GM19351 (cell line): ENCODE data around the gene MAP3K7.

Experiments
- ATAC-seq: cut with Tn5 transposase; IDR thresholded peaks from one replicate; pipeline ENCODE4 v1.9.1; 2021; ENCODE audit warnings: mild to moderate bottlenecking, moderate library complexity; ENCODE audit not compliant: unreplicated experiment

MAP3K7 gene

GRCh38 chr6:90485635-90486277 lies 101.1 kb downstream of the MAP3K7 start:
- ATAC-seq: peak; percentile 59

- no peak for ATAC-seq
Observed at GRCh38 chr6:90484903-90485302, 102.0 kb downstream of the MAP3K7 start.

DNA sequence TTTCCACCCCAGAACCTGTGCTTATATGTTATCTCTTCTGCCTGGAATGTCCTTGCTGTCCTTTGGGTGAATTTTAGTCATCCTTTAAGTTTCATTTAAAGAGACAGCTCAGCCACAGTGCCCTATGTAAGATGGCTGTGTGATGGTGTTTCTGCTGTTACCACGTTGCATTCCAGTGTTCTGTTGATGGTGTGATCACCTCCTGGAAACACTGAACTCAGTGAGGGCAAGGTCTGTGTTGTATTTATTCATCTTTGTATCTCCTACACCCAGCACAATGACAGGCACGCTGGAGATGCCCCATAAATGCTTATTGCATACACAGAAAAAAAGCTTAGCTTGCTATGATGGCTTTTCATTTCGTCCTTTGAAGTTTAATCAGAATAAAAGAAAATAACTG lies 102.5 kb downstream of the MAP3K7 start:
- ATAC-seq: no peak

- no peak for ATAC-seq
Observed at GRCh38 chr6:90483956-90484355, 102.9 kb downstream of the MAP3K7 start.

- ATAC-seq: no peak
Observed at GRCh38 chr6:90483116-90483839, 103.6 kb downstream of the MAP3K7 start.

DNA sequence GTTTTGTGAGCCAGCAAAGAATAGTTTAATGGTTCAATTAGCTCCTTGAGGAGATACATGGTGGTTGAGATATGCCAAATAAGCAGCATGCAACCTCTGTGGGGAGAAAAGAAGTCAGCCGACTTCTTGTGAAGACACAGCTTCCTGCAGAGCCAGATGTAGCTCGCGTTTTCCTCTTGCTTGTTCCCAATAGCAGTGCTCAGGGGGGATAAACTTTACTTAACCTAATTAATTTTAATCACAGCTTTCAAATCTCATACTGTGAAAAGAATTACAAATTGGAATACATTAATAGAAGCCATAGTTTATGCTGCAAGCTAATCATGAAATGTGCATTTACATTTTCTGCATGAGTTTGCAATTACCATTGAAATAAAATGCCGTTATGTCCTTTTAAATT lies 106.2 kb downstream of the MAP3K7 start:
- ATAC-seq: no peak

DNA sequence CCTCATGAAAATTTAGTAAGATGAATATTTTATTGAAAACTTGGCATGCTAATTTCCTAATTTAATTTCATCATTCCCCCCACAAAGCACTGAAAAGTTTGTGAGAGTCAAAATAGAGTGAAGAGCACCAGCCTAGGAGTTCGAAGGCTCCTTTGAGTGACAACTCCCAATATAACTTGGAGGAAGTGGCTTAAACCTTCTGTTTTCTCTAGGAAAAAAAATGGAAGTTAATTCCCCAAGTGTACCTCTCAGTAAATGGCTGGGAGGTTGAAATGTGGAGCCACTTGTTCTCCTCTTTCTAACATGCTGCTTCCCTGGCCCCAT lies 107.3 kb downstream of the MAP3K7 start:
- no peak for ATAC-seq

DNA sequence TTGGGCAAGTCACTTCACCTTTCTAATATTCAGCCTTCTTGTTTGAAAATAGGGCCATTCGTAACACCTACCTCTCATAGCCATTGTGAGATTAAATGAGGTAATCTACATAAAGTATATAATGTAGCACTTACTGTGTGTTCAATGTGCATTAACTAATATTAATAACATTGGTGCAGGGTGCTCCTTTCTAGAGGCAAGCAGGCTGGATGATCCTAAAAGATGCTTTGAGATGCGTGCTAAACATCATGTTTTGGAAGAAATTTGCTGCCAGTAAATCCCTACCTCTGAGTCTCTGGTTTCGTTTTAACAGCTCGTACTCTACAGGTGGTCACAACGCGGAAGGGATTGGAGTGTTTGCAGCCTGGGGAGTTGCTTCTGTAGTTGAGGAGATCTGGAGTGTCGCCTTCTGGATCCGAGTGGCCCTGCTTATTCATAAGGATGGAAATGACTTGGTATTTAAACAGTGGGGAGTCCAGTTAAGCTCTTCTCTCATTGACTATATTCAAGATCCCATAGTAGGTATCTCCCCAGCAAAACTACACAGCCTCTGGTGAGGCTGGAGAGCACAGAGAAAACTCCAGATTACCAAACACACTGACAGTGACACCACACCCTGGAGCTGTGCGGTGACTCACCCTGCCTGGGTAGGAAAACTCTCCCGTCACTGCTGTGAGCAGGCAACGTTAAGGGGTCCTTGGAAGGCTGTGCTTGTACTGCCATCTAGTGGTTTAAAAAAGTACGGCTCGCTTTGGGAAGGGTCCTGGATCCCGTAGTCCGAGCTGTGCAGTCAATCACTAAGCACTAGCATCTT lies 107.9 kb downstream of the MAP3K7 start:
- ATAC-seq: peak; percentile 78

DNA sequence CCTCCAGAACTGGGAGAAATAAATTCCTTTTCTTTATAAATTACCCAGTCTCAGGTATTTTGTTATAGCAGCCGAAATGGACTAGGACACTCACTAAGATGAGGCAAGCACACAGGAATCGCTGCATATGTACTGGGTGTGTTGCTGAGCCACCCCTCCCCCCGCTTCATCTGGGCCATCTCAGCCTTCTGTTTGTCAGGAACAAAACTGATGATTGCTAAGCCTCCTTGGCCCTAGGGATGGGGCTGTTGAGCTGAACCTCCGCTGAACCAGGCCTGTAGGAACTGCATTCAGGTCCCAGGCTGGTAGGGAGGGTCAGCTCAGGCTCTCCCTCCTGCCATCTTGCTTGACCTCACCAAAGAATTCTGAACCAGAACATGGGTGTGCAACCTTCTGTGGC lies 108.6 kb downstream of the MAP3K7 start:
- ATAC-seq: no peak

DNA sequence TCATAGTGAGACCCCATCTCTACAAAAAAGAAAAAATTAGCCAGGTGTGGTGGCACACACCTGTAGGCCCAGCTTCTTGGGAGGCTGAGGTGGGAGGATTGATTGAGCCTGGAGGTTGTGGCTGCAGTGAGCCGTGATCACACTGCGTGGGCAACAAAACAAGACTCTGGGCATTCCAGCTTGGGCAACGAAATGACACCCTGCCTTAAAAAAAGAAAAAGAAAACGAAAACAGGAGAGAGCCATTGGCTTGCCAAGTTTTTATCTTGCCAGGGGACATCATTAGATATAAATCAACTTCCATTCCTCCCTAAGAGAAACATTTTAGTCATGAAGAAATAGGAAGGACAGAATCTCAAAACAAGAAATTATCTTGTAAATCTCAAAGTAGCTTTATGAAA lies 109.5 kb downstream of the MAP3K7 start:
- ATAC-seq: no peak

GRCh38 chr6:90472716-90473115 lies 114.2 kb downstream of the MAP3K7 start:
- ATAC-seq: no peak

DNA sequence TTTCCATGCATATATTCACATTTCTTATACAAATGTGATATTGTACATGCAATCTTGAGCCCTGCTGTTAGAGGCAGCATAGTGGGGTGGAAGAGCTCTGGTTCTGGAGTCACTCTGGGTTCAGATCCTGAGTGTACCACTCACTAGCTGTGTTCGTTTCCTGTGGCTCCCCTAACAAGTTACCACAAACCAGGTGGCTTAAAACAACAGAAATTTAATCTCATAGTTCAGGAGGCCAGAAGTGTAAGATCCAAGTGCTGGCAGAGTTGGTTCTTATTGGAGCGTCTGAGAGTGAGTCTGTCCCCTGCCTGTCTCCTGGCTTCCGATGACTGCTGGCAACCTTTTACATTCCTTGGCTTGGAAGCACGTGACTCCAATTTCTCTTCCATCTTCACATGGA lies 115.6 kb downstream of the MAP3K7 start:
- no peak for ATAC-seq

DNA sequence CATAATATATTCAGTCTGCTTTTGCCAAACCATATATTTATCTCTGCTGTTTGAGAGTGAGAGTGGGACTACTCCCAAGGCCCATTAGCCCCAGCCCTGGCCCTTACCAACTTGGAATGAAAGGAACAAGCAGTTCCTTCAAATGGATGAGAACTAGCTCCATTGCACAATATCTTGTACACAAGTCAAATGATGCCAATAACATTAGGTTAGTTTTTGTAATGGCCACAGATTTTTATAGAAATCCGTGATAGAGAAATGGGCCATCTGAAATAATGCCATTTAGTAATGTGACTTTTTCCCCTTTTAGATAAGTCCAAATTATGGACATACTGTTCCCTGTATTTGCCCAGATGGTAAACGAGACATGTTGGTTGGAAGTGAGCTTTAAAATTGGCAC lies 117.0 kb downstream of the MAP3K7 start:
- no peak for ATAC-seq

DNA sequence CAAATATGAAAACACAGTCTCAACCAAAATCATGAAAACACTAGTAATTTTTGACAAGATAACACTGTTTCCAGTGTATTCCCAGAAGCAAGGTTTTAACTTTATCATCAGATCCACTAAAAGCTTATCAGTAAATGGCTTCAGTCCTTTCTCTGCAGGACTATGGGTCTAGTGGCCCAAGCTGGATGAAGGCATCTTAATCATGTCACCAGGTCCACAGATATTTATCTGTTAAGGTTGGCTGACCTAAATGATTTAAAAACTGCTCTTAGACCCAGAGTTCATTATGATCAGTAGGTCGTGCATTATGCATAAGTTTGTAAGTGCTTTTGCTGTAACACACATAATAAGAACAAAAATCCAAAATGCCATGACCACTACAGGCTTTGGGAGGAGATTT lies 118.0 kb downstream of the MAP3K7 start:
- ATAC-seq: no peak

DNA sequence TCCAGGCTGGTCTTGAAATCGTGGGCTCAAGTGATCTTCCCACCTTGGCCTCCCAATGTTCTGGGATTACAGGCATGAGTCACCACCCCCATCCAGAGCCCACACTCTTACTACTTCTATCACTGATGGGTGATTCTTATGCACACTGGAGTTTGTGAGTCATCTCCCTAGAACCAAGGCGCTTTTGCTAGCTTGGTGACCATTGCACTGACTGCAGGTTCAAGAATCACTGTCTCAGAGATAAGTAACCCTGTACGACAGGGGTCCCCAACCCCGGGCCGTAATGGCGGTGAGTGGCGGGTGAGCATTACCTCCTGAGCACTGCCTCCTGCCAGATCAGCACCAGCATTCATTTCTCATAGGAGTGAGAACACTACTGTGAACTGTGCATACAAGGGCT lies 118.8 kb downstream of the MAP3K7 start:
- ATAC-seq: no peak

GRCh38 chr6:90467546-90467945 lies 119.3 kb downstream of the MAP3K7 start:
- ATAC-seq: no peak

GRCh38 chr6:90466154-90466940 lies 120.5 kb downstream of the MAP3K7 start:
- peak; percentile 74 for ATAC-seq

DNA sequence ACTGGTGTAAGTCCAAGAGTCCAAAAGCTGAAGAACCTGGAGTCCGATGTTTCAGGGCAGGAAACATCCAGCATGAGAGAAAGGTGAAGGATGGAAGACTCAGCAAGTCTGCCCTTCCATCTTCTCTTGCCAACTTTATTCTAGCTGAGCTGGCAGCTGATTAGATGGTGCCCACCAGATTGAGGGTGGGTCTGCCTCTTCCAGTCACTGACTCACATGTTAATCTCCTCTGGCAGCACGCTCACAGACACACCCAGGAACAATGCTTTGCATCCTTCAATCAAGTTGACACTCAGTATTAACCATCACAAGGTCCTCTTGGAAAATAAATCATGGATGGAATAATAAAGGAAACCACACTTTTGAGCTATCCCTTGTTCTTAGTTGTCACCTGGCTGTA lies 121.2 kb downstream of the MAP3K7 start:
- no peak for ATAC-seq

DNA sequence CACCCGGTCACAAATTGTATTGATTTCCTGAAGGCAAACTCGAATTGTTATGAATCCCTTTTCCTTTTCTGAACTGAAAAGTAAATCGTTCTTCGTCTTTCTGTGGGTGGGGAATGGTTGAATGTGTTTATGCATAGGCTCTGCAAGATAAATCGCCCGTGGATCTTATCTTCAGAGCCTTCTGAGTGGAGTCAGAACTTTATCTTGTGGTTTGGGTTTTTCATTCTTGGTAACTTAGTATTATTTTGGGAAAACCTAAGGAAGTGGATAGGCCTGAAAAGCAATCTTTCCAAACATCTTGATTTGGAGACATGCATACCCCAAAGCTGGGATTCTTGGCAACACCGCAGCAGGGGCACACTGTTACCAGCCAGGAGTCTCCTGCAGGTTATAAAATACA lies 122.4 kb downstream of the MAP3K7 start:
- no peak for ATAC-seq

DNA sequence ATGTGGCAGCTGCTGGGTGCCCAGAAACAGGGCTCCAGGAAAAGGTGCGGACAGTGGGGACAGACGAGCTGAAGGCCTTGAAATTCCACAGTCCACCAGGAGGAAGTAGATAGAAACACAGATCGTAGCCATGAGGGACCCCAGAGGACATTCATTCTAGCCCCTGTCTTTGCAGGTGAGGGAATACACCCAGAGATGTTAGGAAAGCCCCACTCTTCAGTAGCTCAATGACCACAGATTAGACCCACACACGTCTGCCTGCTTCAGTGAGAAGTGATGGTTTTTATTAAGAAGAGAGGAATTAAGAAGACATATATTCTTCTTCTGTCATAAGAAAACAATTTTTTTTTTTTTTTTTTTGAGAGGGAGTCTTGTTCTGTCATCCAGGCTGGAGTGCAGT lies 123.0 kb downstream of the MAP3K7 start:
- ATAC-seq: no peak
